HPDE6-E6E7 (cell line): ENCODE measurements around the gene CEMIP2.

ENCODE experiments used
- DNase-seq: peaks from one replicate; pipeline ENCODE4 v3.0.0; 2011; ENCODE audit warnings: missing footprints; ENCODE audit errors: extremely low spot score

The CEMIP2 gene

DNA sequence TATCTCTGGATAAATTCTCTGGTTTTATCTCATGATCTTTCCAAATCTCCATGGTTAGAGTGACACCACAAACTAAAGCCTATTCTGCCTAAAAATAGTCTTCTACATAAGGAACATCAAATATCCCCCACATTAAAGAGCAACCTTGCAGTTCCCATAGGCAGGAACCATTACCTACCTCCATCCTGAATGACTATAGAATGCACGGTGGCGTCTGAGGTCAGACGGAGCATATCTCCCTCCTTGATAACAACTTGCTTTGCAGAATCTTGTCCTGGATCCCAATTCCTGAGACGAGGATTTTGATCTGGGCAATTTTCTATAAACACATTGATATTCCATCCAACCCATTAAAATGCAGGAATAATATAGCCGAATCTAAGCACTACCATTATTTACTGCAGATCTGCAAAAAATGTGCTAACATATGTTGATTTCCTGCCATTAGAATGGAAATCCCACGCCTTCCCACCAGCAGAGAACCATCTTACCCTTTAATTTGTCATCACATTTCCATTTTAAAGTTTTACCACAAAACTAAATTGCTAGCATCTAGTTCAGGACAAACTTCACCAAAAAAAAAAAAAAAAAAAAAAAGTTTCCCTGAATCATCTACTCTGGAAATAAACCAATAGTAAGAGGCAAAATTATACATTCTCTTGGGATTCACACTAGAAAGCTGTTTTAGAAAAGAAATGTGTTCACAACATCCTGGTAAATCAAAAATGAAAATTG lies 22.1 kb downstream of the CEMIP2 start:
- no peak for DNase-seq

DNA sequence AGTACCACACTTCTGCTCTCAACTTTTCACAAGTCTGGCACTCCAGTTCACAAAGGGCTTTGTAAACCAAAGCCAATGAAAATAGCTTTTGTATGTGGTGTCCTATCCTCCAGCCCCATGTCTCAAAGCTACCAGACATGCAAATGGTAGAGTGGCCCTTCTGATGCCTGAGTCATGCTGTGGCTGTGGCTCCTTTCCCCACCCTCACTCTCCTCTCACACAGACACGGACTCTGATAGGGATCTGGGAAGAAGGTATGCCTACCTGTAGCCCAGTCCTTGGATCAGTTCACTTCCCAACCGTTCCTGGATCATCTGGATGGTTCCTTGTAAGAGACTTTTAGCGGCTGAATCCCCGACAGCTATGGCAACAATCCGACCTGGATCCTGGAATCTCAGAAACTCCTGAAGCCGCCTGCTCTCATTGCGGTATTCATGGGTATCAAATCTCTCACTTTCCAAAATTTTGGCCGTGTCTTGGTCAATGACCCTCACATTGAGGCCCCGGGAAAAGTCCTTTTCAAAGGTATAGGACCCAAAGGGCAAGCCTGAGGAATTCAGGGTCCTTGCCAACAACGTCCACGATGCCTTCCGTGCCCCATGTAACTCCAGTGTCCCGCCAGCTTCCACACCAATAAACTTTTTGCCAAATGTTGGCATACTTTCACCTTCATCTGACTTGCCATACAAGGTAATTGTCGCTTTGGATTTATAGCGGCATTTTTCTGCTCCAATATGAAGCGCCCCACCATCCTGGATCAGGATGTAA lies 23.4 kb downstream of the CEMIP2 start:
- DNase-seq = no peak

DNA sequence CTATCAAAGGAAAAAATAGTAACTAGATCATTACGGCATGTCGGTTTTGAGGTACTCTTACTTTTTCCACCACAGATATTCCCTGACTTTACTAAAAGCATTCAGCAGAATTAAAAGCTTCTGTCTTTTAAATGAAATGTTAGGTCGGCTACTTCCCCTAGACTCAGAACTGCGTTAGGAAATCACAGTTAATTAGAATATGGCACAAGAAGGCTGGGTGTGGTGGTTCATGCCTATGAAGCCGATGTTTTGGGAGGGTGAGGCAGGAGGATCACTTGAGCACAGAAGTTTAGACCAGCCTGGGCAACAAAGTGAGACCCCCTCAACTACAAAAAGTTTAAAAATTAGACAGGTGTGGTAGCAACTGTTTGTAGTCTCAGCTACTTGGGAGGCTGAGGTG lies 24.4 kb downstream of the CEMIP2 start:
- DNase-seq = no peak

DNA sequence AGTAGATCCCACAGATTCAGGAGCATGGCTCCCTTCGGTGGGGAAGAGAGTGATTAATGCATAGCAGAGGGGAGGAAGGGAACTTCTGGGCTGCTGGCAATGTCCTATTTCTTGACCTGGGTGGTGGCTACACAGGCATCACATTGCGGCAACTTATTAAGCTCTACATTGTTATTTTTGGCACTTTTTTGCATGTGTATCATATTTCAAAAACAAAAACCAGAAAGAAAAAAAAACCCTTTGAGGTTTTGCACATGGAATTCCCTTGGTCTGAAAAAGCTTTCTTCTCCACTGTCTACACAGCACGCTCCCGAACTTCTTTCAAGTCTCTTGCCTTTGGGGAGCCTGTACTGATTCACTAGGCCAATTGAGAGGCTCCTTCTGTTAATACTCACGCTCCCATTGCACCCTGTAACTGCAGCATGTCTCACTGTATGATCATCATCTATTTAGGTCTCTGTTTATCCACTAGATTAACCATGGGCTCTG lies 25.1 kb downstream of the CEMIP2 start:
- no peak for DNase-seq

DNA sequence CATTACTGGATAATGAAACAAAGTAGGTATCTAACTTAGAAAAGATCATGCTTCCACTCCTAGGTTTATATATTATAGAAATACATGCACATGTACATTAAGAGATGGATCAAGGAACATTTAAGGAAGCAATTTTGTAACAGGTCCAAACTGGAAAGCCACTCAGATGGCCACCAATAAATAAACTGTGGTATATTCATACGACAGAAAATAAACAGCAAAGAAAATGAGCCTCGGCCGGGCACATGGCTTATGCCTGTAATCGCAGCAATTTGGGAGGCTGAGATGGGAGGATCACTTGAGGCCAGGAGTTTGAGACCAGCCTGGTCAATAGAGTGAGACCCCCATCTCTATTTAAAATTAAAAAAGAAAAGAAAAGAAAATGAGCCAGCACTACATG lies 25.6 kb downstream of the CEMIP2 start:
- DNase-seq = no peak

DNA sequence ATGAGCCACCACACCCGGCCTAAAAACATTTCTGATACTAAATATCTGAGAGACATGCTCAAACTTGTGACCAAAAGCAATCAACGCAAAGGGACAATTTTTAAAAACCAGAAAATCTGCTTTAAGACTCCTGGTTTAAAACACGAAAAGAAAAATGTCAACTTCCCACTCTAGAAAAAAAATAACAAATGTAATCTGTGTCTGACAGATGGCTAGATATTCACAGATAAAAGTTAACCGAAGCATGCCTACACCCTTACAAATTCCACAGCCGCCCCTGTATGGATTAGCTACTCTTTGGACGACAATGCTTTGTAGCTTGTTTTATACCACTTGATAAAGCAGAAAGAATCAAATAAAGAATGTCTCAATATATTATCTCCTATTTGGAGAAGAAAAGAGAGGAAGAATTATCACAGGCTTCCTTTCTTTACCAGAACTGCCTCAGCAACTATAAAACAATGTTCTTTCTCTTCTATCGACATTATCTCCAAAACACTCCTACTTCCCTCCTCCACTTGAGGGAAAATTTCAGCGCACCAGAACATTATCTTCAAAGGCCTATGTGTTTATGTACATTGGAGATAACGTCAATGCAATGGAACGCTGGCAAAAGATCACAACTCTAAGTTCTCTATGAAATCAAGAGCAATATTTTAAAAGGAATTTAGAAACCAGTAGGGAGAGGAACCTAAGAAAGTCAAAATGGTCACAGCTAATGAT lies 26.2 kb downstream of the CEMIP2 start:
- DNase-seq = no peak

DNA sequence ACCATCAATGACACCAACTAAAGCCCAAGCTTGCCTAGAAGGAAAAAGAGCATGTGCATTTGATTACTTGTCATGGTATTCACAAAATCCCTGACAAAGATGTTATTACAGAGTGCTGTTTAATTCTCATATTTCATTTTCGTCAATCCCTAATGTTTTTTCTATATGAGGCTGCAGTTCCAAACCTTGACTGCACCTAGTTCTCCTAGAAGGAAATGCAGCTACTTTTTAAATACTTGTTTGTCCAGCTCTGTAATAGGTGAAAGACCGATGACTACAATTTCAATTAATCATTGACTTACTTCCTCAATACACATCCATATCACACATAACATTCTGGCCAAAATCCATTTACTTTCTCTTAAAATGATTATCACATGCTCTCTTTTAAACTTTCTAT lies 28.1 kb downstream of the CEMIP2 start:
- peak; percentile 26 for DNase-seq

DNA sequence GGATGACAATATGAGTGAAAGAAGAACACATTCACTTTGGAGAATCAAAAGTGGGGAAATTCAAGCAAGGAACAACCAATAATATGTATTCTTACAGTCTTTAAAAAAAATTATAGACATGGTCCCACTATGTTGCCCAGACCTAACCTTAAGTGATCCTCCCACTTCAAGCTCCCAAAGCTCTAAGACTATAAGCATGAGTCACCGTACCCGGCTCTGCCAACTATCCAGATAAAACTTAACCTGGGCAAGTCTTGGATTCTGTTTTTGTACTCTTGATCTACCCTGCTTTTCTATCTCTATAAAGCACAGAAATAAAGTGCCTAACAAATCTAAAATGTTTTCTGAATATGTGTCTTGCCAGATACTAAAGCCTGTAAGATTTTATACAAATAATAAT lies 30.9 kb downstream of the CEMIP2 start:
- no peak for DNase-seq

DNA sequence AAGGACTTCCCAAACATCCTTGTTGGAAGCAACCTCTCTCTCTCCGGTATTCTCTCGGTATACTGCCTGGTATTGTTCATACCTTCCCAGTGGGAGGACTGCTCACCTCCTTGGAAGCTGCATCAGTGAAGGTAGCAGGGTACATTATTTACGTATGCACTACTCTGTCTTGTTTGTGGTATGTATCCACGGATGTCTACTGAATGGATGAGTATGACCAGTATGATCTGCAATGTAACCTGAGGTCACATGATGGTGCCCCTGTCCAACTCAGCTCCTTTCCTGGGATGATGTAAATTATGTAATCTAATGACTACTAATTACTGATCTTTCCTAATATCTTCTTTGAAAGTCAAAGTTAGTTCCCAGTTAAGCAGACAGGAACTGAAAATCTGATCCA lies 32.1 kb downstream of the CEMIP2 start:
- no peak for DNase-seq

DNA sequence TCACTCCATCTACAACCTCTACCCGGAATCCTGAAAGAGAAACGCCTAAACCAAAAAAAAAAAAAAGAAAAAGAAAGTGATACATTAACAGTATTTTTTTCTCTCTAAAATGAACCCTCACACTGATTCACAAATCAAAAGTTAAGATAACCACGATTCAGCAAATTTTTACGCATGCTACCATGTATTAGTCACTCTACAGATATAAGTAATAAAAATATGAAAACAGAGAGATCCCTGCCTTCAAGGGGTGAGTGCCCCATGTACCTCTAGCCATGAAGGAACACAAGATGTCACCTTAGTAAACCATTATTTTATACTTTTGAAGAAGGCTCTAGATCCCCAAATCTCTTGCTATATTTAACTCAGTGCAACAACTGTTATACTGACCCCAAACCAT lies 33.4 kb downstream of the CEMIP2 start:
- no peak for DNase-seq

DNA sequence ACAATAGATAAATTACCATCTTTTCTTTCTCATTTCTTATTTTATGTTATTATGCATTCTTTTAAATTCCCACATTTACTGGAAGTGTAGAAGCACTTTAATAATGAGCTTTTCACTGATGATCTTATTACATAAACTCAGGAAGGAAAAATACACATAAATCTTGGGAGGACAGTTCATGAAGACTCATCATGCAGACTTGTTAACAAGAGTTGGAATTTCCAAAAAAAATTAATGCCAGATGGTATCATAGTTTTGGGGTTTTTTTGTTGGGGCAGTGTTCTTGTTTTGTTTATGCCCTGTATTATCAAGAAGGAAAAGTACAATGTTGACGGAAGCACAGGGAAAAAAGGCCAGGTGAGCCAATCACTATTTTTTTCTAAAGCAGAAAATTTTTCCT lies 35.1 kb downstream of the CEMIP2 start:
- no peak for DNase-seq

DNA sequence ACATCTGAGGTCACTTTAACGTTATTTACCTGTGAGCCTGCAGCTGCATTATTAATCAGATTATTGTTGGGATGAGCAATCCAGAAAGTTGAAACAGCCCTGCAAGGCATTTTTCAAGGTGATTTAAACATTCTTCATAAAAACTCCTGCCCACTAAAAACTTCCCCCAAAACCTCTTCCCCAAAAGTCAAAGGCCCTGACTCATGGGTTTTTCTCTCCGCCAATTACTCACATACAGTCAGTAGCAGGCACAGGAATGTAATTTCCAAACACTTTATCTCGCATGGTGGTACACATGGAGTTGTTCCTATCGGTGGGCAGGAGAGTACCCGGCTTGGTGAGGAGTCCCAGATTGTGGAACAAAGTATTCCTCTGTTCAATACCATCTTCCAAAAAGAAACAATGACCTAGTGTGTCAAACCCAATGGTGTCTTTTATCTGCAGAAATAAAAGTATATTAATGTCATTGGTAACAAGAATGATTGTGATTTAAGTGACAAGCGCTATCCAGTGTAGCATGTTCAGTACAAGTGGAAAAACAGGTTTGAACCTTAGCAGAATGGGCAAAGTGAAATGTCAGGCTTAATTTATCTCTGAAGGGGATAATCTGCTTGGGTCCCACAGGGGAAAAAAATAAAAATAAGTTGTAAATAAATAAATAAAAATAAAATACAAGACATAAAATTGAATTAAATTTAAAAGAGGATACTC lies 38.3 kb downstream of the CEMIP2 start:
- DNase-seq = no peak

DNA sequence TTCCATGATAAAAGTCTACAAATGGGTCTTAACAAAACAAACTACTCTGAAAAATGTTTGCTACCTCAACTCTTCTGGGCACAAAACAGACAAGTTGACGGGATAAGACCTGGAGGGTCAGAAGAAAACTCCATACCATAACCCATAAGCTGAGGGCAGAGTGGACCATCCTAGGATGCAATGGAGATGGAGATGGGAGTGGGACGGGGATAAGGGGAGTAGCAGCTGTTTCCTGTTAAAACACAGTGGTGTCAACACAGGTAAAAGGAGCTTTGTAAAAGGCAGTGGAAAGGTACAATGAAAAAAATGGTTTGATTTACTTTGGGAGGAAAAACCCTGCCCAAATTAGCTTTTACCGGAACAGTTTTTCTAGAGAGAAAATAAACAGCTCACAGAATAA lies 41.6 kb downstream of the CEMIP2 start:
- DNase-seq = no peak

DNA sequence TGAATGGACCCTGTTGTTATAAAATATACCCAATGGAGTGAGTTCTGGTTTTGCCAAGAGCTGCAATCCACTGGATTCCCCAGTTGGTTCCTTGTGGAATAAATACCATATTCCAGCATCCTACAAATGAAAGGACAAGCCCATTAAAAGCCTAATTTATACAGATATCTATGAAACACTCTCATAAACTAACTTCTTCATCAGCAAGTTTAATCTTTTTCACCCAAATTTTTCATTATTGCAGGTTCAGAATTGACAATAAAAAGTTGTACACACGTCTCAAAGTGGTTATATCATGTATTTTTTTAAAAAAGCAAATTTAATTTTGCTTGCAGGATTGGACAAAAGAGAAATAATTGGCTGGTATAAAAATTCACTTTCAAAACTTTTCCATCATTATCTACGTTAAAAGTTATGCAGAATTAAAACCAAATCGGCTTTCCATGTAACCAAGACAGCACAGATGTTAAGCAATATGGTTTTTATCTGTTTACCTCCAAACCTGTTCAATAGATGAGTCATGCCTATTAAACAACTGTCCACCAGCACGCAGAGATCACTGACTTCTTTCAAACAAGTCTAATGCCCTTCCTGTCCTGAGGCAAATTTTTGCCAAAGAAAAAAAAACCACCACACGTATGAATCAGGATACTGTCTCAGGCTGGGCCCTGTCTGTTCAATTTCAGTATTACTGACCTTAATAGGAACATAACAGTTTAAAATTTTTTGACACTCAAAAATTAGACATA lies 42.5 kb downstream of the CEMIP2 start:
- DNase-seq = peak; percentile 81

DNA sequence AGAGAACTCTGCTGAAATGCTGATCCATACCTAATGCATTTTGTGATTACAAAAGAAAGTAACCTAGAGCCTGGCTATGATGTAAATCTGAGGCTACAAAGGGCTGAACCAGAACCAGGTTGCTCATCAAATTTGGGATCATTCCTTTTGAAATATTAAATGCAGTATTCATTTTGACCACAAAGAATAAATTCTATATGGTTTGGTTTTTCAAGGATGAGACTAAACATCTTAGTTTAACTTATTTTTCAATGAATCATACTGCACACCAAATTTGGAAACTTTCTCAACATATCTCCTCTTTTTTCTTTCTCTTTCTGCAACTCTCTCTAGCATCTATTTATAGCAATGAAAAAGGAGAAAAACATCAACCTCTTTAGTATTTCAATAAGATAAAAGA lies 46.5 kb downstream of the CEMIP2 start:
- DNase-seq = no peak

DNA sequence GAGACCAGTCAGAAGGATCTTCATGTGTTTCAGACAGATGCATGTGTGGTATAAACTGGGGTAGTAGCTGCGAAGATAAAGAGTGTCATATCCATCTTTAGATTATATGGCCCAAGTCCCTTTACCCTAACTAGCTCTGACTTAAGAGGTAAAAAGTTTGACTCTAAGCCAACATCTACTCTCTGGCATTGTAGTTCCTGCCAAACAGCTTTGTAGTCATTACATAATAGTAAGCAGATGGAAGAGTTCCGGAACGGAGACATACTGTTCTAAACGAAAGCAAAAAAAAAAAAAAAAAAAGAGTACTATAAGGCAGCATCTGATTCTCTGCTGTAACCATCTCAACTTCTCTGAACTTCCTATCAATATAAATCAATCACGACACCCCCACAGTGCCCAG lies 48.8 kb downstream of the CEMIP2 start:
- DNase-seq = no peak

DNA sequence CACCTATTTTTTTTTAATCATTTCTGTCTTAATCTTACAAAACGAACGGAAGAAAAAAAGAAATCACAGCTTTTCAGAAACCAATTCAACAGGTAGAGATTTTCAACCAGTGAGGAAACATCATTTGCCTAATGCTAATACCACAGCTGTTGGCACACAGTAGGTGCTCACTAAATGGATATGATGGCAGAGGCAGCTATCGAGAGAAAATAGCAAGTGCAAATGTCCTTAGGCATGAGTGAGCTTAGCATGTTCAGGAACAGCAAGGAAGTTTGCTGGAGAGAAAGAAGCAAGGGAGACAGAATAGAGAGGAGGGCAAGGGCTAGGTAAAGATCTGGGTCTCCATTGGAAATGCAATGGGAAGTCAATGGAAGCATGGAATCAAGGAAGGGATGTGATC lies 49.2 kb downstream of the CEMIP2 start:
- no peak for DNase-seq

DNA sequence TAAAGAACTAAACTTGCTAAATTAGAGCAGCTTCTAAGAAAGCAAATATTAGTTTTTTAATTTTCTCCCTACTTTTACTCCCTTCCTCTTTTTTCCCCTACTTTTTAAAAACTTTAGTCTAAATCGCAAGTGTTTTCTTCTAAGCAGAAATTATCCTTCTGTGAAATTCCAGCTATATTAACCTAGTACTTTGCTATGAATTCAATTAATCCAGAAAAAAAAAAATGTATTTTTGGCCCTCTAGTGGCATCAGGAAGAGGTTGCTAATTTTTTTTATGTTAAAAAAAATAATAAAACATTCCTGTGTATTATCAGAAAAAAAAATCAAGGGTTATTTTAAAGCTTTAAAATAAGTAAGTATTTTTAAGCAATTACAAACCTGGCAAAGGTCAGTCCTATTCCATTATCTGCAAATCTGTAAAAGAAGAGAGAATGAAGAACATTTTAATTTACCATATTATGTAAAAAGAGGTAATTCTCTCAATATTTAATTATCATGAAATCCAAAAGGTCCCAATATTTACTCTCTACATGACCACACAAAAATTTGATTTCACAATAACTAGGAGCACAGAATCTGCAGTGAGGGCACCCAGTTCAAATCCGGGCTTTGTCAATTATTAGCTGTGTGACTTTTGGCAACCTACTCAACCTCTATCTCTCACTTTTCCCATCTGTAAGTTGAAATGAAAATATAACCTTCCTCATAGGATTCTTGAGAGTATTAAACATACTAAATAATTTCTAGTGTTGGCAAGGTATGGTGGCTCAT lies 52.0 kb downstream of the CEMIP2 start:
- DNase-seq = no peak

DNA sequence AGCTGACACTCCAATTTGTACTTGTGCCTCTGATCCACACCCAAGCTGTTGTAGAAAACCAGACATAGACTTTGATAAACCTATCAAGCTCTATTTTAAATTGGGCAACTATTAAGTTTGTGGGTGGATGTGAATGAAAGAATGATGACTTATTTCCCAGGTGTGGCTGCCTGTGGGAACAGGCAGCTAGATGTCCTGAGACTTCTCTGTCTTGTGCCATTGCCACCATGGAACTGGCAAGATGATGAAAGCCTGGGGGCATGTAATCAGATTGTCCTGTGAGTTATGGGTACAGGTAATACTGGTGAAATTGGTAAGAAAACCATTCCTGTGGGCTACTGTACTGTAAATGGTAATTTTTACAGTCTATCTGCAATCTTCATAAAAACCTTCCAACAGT lies 57.5 kb downstream of the CEMIP2 start:
- DNase-seq = no peak

DNA sequence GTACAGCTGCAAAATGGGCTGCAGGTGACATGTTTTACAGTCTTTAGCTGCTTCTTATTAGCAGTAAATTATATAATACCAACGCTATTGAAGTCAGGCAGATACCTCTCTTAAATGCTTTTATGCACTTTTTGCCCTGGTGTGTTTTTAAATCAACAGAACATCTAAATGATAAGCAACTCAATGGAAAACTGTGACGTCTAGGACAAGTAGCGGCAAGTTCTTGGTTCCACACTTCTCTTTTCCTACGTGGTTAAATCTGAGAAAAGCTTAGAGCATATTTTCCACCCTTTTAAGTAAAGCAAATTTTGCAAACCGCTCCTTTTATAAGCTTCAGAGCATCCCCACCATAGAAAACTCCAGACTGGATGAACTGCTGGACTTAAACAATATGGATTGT lies 58.1 kb downstream of the CEMIP2 start:
- no peak for DNase-seq

DNA sequence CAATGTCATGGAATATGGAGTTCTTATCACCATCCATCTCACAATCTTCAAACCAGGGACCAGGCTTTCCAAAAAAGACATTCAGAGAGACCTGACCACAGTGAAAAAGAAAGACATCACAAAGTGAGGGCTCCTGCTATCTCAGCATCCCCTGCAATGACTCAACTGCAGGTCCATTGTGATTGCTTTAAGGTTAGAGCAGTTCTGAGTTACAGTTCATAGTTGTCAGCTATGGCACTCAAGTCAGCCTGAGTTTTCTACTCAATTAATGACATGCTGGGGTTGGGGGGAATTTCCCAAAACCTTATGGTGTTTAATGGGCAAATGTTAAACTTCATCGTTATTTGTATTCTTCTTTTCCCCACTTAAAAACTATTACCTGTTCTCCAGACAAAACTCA lies 58.9 kb downstream of the CEMIP2 start:
- no peak for DNase-seq
